ENCODE results near the gene TRMT6.

DNA sequence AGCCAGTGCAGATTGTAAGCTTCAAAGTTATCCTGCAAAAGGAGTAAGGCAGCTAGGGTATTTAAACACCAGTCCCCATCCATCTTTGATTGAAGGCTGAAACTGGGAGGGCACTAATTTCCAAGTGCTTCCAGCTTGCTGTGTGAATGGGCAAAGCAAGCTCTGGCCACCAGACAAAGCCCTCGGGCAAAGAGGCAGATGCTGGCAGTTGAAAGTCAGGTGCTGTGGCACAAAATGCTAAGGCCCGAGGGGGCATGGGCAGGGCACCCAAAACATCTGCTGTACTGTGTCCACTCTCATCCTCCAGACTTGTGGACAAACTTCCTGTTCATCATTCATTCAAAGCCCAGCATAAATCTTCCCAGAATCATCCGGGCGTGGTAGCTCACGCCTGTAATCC lies 62.9 kb downstream of the TRMT6 start:
- TF ChIP-seq, protein P1, sequence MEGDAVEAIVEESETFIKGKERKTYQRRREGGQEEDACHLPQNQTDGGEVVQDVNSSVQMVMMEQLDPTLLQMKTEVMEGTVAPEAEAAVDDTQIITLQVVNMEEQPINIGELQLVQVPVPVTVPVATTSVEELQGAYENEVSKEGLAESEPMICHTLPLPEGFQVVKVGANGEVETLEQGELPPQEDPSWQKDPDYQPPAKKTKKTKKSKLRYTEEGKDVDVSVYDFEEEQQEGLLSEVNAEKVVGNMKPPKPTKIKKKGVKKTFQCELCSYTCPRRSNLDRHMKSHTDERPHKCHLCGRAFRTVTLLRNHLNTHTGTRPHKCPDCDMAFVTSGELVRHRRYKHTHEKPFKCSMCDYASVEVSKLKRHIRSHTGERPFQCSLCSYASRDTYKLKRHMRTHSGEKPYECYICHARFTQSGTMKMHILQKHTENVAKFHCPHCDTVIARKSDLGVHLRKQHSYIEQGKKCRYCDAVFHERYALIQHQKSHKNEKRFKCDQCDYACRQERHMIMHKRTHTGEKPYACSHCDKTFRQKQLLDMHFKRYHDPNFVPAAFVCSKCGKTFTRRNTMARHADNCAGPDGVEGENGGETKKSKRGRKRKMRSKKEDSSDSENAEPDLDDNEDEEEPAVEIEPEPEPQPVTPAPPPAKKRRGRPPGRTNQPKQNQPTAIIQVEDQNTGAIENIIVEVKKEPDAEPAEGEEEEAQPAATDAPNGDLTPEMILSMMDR (conservative IDR thresholded peaks at IDR 0.05; ENCODE audit: low read length) = no peak
- no peak for TF ChIP-seq EZH2phosphoT487 (IDR thresholded peaks at IDR 0.05; ENCODE audit: borderline replicate concordance)
